GM18870 (cell line): ENCODE measurements around the gene BOLA1.
"Not testable (repeated sequence)": the region's sequence is repeated elsewhere in the genome, so short reads cannot be mapped to it uniquely, and the experiment has no call there.

Source experiments
- ATAC-seq: cut with Tn5 transposase; IDR thresholded peaks from one replicate; pipeline ENCODE4 v1.9.1; 2021; ENCODE audit warnings: moderate library complexity; ENCODE audit not compliant: unreplicated experiment

BOLA1 gene

GRCh38 chr1:149927563-149928400 is 28.4 kb downstream of the BOLA1 start, which contains the start of gene SF3B4:
TSS of gene SF3B4 (minus strand) at chr1:149927803. CDS start at chr1:149927759, 44 bp downstream.
- ATAC-seq = peak; percentile 70

- no peak for ATAC-seq
Measured at GRCh38 chr1:149928401-149928724, 29.0 kb downstream of the BOLA1 start.

- no peak for ATAC-seq
Measured at GRCh38 chr1:149929856-149930255, 30.5 kb downstream of the BOLA1 start.

- no peak for ATAC-seq
Measured at GRCh38 chr1:149931212-149931790, 31.9 kb downstream of the BOLA1 start.

GRCh38 chr1:149932474-149932873 is 33.1 kb downstream of the BOLA1 start:
- no peak for ATAC-seq

GRCh38 chr1:149933208-149933607 is 33.8 kb downstream of the BOLA1 start:
- no peak for ATAC-seq

- no peak for ATAC-seq
Measured at GRCh38 chr1:149934356-149934755, 35.0 kb downstream of the BOLA1 start.

GRCh38 chr1:149936170-149936991 is 37.0 kb downstream of the BOLA1 start, which contains the start of gene MTMR11:
TSS of gene MTMR11 (minus strand) at chr1:149936879. CDS start at chr1:149936647, 232 bp downstream.
- no peak for ATAC-seq

- ATAC-seq = no peak
Measured at GRCh38 chr1:149936992-149937705, 37.8 kb downstream of the BOLA1 start.

GRCh38 chr1:149937759-149938158 is 38.4 kb downstream of the BOLA1 start:
- ATAC-seq = no peak

GRCh38 chr1:149938668-149939003 is 39.3 kb downstream of the BOLA1 start:
- ATAC-seq = not testable (repeated sequence)

- no peak for ATAC-seq
Measured at GRCh38 chr1:149940427-149940826, 41.1 kb downstream of the BOLA1 start.

GRCh38 chr1:149942207-149942606 is 42.8 kb downstream of the BOLA1 start:
- ATAC-seq = no peak

GRCh38 chr1:149942885-149943284 is 43.5 kb downstream of the BOLA1 start:
- ATAC-seq = no peak

- ATAC-seq = no peak
Measured at GRCh38 chr1:149945206-149945605, 45.8 kb downstream of the BOLA1 start.

- no peak for ATAC-seq
Measured at GRCh38 chr1:149949911-149950310, 50.5 kb downstream of the BOLA1 start.
